Activated T-helper 17 cell treated with anti-CD3 and anti-CD28 coated beads, Interleukin-2, amount 50 U/mL, for 72 hours (primary cell): Measurements from ENCODE around the gene SLC2A2. TPM values are rescaled to one million over a fixed set of nuclear protein-coding genes. Genes with fewer than 3 reads are reported as not detected.

ENCODE experiments used
- ATAC-seq: fragments of 150-1000 bp; cut with Tn5 transposase; replicated peaks from 2 replicates; pipeline ENCODE4 v1.10.0; 2021; ENCODE audit warnings: mild to moderate bottlenecking, moderate library complexity
- H3K27ac Mint-ChIP-seq: one replicate; pipeline ENCODE4 v1.8.0; 2022; ENCODE audit warnings: mixed read lengths
- H3K27me3 Mint-ChIP-seq: one replicate; pipeline ENCODE4 v1.8.0; 2022; ENCODE audit warnings: mixed read lengths
- H3K36me3 Mint-ChIP-seq: one replicate; pipeline ENCODE4 v1.8.0; 2022; ENCODE audit warnings: low read depth, mild to moderate bottlenecking, mixed read lengths
- H3K4me1 Mint-ChIP-seq: one replicate; pipeline ENCODE4 v1.8.0; 2022; ENCODE audit warnings: mixed read lengths
- H3K4me3 Mint-ChIP-seq: one replicate; pipeline ENCODE4 v1.8.0; 2022; ENCODE audit warnings: mild to moderate bottlenecking, mixed read lengths
- H3K9me3 Mint-ChIP-seq: one replicate; pipeline ENCODE4 v1.8.0; 2022; ENCODE audit warnings: mixed read lengths
- total RNA-seq, 2 donors: library from RNA; stranded (reverse); gene quantifications; one replicate each; pipeline ENCODE4 v1.2.3, GENCODE V29; 2022

Gene SLC2A2
- total RNA-seq, 2 donors from 2014 or later: not detected

DNA sequence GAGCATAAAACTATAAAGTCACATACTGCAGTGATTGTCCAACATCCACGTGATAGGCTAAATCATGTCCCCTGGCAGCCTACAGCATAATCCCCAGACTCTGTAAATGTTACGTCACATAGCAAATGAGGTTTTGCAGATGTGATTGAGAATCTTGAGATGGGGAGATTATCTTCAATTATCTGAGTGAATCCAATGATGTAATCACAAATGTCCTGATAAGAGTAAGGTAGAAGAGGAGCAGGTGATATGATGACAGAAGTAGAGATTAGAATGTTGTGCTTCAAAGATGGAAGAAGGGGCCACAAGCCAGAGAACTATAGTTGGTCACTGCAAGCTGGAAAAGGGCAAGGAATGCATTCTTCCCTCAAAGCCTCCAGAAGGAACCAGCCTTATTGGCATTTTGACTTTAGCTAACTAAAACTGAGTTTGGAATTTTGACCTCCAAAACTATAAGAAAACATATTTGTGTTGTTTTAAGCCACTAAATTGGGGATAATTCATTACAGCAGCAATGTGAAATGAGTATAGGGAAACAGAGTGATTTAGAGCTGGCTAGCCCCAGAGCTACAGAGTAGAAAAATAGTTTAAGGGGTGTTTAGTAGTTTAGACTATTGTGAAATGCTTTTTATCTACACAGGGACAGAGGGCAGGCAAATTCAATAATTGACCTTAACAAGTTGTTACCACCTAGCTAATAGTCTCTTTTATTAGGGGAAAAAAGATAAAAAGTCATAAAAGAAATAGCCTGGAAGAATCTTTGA, 15.2 kb downstream of the SLC2A2 start:
- H3K27me3 Mint-ChIP-seq: peaks cover 17% of the 10 kb centered on the region
- H3K27ac Mint-ChIP-seq: no peak overlapping the region
- H3K4me3 Mint-ChIP-seq: no peak overlapping the region
- ATAC-seq: no peak
- H3K9me3 Mint-ChIP-seq: no peaks in the 10 kb centered on the region
- H3K36me3 Mint-ChIP-seq: no peaks in the 10 kb centered on the region
- H3K4me1 Mint-ChIP-seq: no peaks in the 10 kb centered on the region

GRCh38 chr3:171007316-171007715, 19.2 kb downstream of the SLC2A2 start:
- Mint-ChIP-seq H3K36me3 (no peaks in the 10 kb centered on the region), H3K27me3 (peaks cover 12% of the 10 kb centered on the region), H3K27ac (no peak overlapping the region), H3K4me3 (no peak overlapping the region), H3K4me1 (no peaks in the 10 kb centered on the region), H3K9me3 (no peaks in the 10 kb centered on the region)
- no peak for ATAC-seq

- Mint-ChIP-seq H3K27me3 (peaks cover 3% of the 10 kb centered on the region), H3K27ac (no peak overlapping the region), H3K9me3 (no peaks in the 10 kb centered on the region), H3K36me3 (no peaks in the 10 kb centered on the region), H3K4me1 (no peaks in the 10 kb centered on the region), H3K4me3 (no peak overlapping the region)
- no peak for ATAC-seq
Measured at GRCh38 chr3:171005648-171006047, 20.9 kb downstream of the SLC2A2 start.

DNA sequence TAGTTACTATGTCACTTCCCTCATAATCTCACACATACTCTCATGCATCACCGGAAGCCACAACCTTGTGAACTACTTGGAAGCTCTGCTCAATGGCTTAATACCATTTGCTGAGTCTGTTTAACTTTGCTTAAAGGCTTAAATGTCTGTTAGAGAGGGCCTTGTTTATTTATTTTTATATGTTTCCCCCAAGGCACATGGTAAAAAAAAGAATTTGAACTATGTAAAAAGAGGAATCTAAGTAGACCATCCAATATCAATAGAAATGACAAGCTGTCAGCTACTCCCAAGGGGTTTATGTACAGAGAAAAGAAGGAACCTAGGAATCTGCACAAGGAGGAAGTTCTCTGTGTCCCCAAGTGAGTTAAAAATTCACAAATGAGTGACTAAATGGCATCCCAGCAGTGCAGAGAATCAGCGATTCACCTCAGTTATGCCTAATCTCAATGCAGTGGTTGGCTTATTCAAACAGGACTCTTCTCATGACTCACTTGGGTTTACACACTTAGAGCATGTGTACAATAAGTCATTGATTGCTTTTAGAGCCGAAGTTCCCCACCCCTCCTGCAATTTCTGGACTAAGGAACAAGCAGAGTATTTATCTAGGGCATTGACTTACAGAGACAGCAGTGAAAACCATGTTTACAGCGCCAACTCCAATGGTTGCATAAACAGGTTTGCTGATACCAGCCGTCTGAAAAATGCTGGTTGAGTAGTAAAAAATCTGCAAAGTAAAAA, 24.4 kb downstream of the SLC2A2 start:
- ATAC-seq: peak; percentile 89
- no peaks in the 10 kb centered on the region for H3K9me3 Mint-ChIP-seq
- H3K4me3 Mint-ChIP-seq: no peak overlapping the region
- H3K4me1 Mint-ChIP-seq: no peaks in the 10 kb centered on the region
- H3K27ac Mint-ChIP-seq: no peak overlapping the region
- no peaks in the 10 kb centered on the region for H3K27me3 Mint-ChIP-seq
- no peaks in the 10 kb centered on the region for H3K36me3 Mint-ChIP-seq

GRCh38 chr3:171001250-171001893, 25.1 kb downstream of the SLC2A2 start:
- H3K9me3 Mint-ChIP-seq: no peaks in the 10 kb centered on the region
- H3K27ac Mint-ChIP-seq: no peak overlapping the region

DNA sequence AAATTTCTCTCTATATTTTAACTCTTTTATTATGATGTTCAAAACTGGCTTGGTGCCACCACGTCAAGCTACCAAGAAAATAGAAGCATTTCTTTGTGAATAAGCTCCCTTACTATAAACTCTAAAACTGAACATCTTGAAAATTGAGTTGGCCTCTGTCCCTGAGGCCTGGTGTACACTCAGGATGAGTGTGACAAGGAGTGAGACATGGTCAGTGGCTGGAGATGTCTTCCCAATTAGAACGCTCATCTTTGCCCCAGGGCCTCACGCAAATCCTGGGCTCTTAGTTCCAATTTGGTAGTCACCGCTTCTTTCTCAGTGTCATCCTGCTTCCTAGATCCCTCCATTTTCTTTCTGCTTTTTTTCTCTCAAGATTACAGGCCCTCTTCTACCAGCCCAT, 26.2 kb downstream of the SLC2A2 start:
- Mint-ChIP-seq H3K4me1 (no peaks in the 10 kb centered on the region), H3K36me3 (no peaks in the 10 kb centered on the region), H3K27ac (no peak overlapping the region), H3K9me3 (no peaks in the 10 kb centered on the region), H3K27me3 (no peaks in the 10 kb centered on the region), H3K4me3 (no peak overlapping the region)
- ATAC-seq: no peak

More at GRCh38 chr3:171001250-171001893, 25.1 kb downstream of the SLC2A2 start:
- Mint-ChIP-seq H3K27me3 (no peaks in the 10 kb centered on the region), H3K4me3 (no peak overlapping the region), H3K4me1 (no peaks in the 10 kb centered on the region), H3K36me3 (no peaks in the 10 kb centered on the region)
- ATAC-seq: no peak

- Mint-ChIP-seq H3K27ac (no peak overlapping the region), H3K4me1 (no peaks in the 10 kb centered on the region), H3K36me3 (no peaks in the 10 kb centered on the region), H3K27me3 (no peaks in the 10 kb centered on the region), H3K9me3 (no peaks in the 10 kb centered on the region), H3K4me3 (no peak overlapping the region)
- ATAC-seq: no peak
Measured at GRCh38 chr3:170999737-171000242, 26.7 kb downstream of the SLC2A2 start.

DNA sequence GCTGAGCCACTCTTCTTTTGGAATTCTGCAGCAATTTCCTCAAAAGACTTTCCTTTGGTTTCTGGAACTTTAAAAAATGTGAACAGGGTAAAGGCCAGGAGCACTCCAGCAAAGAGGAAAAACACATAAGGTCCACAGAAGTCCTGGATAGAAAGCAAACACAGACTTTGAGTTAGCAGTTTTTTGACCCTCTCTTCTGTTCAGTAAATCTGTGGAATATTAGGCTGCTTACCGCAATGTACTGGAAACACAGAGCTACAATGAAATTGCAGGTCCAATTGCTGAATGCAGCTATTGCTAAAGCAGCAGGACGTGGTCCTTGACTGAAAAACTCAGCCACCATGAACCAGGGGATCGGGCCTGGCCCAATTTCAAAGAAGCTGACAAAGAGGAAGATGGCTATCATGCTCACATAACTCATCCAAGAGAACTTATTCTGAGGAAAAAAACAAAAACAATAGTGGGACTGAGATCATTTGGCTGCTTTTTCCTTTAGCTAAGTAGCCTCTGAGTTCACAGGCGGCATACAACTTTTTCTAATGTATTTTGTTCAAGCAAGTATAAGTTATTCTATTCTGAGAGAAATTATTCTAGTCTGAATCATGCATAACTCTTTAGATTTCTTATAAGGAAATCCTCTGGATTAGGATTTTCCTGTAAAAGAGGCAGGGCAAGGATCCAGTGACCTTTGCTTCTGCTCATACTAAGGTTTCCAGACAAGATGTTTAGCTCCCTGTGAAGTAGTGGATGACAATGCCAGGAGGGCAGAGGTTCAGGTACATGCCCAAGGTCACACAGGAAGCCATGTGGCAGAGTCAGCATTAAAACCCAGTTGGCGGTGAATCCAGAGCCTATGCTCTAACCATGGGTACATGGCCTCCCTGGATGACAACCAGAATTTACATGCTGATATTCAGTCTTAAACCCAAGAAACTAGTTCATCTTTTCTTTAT, 28.3 kb downstream of the SLC2A2 start:
- no peak for ATAC-seq
- Mint-ChIP-seq H3K27me3 (no peaks in the 10 kb centered on the region), H3K4me1 (no peaks in the 10 kb centered on the region), H3K4me3 (no peak overlapping the region), H3K9me3 (no peaks in the 10 kb centered on the region), H3K36me3 (no peaks in the 10 kb centered on the region), H3K27ac (no peak overlapping the region)

GRCh38 chr3:170992854-170993253, 33.7 kb downstream of the SLC2A2 start:
- no peaks in the 10 kb centered on the region for H3K36me3 Mint-ChIP-seq
- no peak overlapping the region for H3K4me3 Mint-ChIP-seq
- no peak overlapping the region for H3K27ac Mint-ChIP-seq
- ATAC-seq: no peak
- H3K27me3 Mint-ChIP-seq: peaks cover 4% of the 10 kb centered on the region
- H3K4me1 Mint-ChIP-seq: no peaks in the 10 kb centered on the region
- no peaks in the 10 kb centered on the region for H3K9me3 Mint-ChIP-seq

DNA sequence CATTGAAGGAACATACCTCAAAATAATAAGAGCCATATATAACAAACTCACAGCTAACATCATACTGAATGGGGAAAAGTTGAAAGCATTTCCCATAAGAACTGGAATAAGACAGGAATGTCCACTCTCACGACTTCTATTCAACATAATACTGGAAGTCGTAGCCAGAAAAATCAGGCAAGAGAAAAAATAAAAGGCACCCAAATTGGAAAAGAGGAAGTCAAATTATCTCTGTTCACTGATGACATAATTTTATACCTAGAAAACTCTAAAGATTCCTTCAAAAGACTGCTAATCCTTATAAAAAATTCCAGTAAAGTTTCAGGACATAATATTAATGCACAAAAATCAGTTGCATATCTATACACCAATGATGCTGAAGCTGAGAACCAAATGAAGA, 34.9 kb downstream of the SLC2A2 start:
- no peak overlapping the region for H3K27ac Mint-ChIP-seq
- ATAC-seq: no peak
- H3K27me3 Mint-ChIP-seq: peaks cover 10% of the 10 kb centered on the region
- H3K4me1 Mint-ChIP-seq: no peaks in the 10 kb centered on the region
- H3K4me3 Mint-ChIP-seq: no peak overlapping the region
- H3K9me3 Mint-ChIP-seq: no peaks in the 10 kb centered on the region
- H3K36me3 Mint-ChIP-seq: no peaks in the 10 kb centered on the region

DNA sequence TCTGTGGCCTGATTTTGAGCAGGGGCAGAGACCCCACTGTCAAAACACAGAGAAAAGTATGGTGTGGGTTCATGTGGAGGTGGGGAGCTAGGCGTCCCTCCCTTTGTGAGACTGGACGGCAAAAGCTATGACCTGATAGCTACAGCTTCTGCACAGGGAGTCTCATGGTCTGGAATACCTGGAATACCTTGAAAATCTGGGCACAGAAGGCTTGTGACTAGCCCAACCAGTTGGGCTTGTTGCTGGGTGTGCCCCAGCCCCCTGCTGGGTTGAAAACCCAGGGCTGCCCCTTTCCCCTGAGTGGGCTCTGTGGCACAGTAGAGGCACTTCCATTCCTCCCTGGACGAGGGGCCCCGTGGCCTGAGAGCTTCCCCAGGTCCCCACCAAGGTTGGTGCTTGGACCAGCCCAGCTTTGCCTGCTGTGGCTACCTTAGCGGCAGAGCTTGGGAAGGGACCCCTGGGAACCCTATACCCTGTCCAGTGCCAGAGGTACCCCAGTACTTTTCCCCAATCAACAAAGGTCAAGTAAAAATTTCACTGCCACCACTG, 37.3 kb downstream of the SLC2A2 start:
- Mint-ChIP-seq H3K27ac (no peak overlapping the region), H3K27me3 (peaks cover 15% of the 10 kb centered on the region), H3K36me3 (no peaks in the 10 kb centered on the region), H3K9me3 (no peaks in the 10 kb centered on the region), H3K4me1 (no peaks in the 10 kb centered on the region), H3K4me3 (no peak overlapping the region)
- ATAC-seq: no peak

GRCh38 chr3:170988378-170988777, 38.1 kb downstream of the SLC2A2 start:
- ATAC-seq: no peak
- Mint-ChIP-seq H3K27ac (no peak overlapping the region), H3K9me3 (no peaks in the 10 kb centered on the region), H3K4me1 (no peaks in the 10 kb centered on the region), H3K36me3 (no peaks in the 10 kb centered on the region), H3K4me3 (no peak overlapping the region), H3K27me3 (peaks cover 19% of the 10 kb centered on the region)

- H3K9me3 Mint-ChIP-seq: no peaks in the 10 kb centered on the region
- ATAC-seq: no peak
- peaks cover 24% of the 10 kb centered on the region for H3K27me3 Mint-ChIP-seq
- H3K4me3 Mint-ChIP-seq: no peak overlapping the region
- no peaks in the 10 kb centered on the region for H3K4me1 Mint-ChIP-seq
- H3K27ac Mint-ChIP-seq: no peak overlapping the region
- no peaks in the 10 kb centered on the region for H3K36me3 Mint-ChIP-seq
Measured at GRCh38 chr3:170985304-170985703, 41.2 kb downstream of the SLC2A2 start.

DNA sequence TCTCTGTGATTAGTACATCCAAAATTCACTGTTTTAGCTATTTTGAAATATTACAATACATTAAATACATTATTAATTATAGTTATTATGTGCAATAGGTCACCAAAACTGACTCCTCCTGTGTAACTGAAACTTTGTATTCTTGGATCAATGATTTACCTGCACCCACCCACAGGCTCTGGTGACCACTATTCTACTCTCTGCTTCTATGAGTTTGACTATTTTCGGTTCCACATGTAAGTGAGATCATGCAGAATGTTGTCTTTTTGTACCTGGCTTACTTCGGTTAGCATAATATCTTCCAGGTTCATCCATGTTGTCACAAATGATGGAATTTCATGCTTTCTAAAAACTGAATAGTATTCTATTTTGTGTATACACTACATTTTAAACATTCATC, 43.8 kb downstream of the SLC2A2 start:
- ATAC-seq: no peak
- no peak overlapping the region for H3K27ac Mint-ChIP-seq
- H3K27me3 Mint-ChIP-seq: peaks cover 26% of the 10 kb centered on the region
- H3K9me3 Mint-ChIP-seq: no peaks in the 10 kb centered on the region
- no peak overlapping the region for H3K4me3 Mint-ChIP-seq
- no peaks in the 10 kb centered on the region for H3K36me3 Mint-ChIP-seq
- no peaks in the 10 kb centered on the region for H3K4me1 Mint-ChIP-seq
